ENCODE data around the gene GLB1L.

GLB1L gene

DNA sequence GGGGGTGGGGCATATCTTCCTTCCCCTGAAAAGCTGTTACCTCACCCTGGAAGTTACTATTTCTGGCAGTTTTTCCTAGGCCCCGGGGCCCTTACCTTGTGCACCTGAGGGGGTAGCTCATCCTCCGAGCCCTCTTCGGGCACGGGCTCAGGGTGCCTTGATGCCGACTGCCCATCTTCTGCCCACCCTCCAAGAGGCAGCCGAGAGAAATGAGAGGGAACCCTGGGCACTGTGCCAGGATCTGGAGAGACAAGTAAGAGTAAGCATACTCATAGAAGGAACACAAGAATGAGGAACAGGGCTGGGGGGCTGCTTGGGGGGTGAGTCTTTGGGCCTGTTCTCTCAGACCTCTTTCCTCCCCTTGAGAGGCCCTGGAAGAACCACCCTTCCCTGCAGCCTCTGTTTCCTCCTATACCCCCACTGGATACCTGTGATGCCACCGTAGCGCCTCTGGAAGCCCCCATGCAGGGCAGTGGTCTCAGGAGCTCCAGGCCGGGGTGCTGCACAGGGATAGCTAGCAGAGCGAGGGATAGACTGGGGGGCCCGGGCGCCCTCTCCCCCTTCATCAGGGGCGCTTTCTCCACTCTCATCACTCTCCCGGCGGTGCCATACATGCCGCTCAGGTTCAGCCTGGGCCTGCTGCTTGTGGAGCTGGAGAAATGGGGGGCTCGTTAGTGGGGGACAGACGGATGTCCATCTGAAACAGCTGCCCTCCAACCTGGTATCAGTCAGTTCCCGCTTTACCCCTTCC lies 24.4 kb downstream of the GLB1L start:
- DNase-seq, result no peak

DNA sequence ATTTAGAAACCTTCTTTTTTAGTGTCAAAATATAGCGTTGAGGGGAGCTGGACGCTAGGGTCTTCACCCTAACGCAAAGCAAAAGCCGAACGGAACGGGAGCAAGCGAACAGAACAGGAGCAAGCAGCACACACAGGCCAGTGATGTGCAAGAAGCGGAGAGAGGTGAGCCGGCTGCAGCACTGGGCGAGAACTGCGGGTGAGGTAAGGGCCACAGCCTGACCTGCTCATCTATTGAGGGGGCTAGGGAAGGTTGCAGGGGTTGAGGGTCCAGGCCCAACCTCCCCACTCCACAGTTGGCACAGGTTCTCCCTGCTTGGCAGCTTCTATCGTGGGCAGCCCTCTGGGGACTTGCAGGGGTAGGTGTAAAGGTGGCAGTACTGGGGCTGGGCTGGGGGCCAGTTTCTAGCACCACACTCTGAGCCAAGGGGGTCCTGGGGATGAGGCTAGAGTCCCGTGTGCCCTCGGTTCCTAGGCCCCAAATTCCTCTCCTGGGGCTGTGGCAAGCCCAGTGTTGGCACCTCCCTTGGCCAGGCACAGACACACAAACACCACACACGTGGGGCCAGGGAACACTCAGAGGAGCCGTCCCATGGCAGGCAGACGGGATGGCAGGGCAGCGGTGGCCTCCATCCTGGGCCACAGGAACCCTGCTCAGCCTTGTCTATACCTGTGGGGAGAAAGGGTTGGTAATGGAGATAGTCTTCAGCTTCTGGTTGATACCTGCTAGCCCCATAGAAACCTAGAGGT lies 25.3 kb downstream of the GLB1L start:
- no peak for DNase-seq

DNA sequence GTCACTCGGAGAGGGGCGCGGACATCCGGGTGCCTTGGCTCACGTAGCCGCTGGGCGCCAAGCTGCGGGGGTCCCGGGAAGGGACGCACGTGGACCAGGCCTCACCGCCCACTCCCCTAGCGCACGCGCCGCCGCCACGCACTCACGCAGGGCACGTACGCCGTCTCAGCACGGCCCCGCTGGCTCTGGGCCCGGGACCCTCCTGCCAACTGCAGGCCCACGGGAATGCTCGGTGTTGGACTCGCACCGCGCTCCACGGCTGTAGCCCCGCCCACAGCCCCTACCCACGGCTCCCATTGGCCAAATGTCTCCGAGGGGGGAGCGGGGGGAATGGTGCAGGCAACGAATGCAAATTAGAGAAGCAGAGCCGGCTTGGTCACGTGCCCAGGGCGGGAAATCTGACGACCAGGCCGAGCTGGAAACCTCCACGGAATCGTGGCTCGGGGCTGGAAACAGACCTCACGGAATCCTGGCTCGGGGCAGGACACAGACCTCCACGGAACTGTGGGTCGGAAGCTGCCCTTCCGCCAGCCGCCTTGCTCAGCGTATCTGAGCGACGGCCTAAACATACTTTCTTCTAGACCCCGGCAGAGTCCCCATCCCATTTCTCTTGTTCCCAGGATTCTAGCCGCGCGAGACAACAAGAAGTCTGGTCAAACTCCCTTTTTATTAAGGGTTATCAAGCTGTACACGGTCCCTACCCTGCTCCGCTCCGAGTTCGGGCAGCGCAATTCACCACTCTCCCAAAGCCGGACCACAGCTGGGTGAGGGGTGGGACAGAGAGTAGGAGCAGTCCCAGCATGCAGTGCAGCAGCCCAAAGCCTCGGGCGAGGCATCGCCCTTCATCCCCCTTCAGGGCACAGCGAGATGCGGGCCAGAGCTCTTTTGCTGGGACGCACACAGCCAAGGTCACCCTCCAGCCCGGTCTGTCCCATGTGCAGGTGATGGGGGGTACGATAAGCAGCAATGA lies 26.2 kb downstream of the GLB1L start, which contains the start of gene ABCB6:
Gene ABCB6 (minus strand): TSS at position 227 of the 970 bp plus-strand sequence. CDS start 285 bp downstream, outside the sequence.
- DNase-seq, result peak; percentile 90

DNA sequence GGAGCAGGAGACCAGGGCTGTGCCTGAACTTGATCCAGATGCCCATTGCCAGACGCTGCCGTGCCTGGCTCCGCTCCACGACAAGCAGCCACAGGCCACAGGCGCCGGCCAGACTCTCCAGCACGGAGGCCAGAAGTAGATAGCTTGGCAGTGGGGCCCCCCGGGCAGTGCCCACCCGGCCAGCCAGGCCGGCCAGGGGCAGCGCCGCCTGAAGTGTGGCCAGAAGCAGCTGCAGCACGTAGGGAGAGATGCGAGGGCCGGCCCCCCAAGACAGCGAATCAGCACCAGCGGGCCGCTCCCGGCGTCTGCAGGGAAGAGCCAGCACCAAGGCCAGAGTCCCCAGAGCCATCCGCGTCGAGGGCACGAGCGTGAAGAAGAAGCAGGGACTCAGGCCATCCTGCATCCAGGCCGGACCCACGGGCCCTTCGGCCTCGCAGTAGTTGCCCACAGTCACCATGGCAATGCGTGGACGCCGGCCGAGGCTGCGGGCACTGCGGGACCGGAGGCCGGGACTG lies 27.0 kb downstream of the GLB1L start:
- DNase-seq, result peak; percentile 34

DNA sequence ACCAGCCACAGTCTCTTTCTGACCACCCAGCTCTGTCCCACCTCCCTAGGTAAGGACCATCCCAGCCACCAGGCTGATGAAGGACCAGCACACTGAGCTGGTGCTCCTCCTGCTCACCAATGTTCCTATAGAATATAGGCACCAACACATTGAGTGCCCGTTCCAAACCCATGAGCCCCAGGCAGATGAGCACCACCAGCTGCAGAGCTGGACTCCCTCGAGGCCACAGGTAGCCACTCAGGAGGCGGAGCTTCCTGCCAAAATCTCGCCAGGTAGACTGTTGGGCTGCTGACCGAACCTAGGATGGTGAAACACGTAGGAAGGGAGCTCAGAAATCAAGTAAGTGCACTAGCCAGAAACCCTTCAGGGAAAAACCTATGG lies 28.7 kb downstream of the GLB1L start:
- DNase-seq, result no peak

DNA sequence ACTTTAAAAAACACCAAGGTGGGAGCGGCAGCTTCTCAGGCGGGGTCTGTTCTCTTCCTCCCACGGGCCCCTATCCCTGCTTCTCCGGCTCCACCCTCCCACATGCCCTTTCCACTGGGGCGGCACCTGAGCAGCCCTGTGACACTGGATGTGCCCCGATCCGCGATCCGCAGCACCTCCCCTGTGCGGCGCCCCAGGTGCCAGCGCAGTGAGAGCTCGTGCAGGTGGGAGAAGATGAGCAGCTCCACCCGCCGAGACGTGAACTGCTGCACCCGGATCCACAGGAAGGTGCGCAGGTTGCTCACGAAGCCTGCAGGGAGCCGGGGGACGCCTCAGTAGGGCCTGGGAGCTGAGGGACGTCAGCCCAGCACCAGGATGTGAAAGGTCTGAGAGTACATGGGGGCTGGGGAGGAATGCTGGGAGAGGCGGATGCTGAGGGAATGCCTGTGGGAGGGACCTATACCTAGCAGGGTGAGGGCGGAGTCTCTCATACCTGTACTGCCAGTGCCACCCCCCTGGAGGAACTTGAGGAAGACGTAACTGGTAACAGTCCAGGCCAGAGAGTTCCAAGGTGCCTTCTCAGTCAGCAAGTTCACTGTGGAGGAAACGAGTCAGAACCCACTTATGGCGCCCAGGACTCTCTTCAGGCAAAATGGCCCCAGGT lies 29.2 kb downstream of the GLB1L start:
- no peak for DNase-seq

DNA sequence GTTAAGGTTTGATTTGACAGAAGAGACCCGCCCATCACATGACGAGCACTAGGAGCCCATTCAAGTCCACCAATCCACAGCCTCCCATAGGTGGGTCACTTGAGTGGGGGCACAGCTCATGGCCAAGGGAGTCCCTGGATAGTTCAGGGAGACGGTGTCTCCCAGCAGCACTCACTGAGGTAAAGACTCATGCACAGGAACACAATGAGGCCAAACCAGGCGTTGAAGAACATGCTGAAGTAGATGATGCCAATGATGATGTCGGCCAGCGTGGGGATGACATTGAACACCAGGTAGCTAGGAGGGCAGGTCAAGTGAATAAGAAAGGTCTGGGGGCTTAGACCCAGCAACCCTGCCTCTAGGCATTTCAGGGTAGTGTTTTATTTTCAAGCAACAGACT lies 30.5 kb downstream of the GLB1L start:
- no peak for DNase-seq

DNA sequence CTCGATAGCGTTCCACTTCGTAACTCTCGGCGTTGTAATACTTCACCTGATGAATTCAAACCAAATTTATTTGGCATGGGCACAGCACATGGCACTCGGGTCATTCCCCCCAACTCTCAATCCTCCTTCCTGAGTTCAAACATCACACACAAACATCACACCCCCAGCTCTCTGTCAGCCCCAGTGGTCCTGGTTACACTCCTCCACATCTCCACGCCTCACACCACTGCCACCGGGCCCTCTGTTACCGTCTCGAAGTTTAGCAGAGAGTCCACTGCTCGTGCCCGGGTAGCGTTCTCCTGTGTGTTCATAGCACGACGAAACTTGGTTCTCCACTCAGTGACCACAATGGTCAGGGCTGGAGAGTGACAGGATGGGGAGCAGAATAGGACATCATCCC lies 31.1 kb downstream of the GLB1L start:
- DNase-seq, result no peak

DNA sequence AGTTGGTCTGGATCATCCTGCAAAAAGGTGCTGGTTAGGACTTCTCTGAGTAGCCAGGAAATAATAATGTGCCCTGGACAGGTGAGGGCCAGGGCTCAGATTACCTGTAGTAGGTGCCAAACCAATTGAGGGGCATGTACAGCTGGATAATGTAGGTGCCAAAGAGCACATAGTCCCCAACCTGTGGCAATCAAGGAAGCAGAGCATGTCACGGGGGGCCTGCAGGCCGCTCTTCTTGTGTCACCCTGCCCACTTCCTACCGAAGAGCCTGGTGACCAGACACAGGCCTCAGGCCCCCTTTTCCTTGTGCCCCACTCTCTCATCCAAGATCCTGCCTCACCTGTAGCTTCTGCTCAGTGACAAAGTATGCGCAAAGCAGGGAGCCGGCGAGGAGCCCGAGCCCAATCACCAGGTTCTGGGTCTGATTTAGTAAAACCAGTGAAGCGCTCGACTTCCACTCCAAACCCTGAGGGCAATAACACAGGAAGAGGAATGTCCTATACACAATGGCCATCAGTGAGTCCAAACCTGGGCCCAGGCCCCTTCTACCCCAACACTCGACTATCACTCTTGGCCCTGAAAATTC lies 31.7 kb downstream of the GLB1L start:
- DNase-seq, result no peak

DNA sequence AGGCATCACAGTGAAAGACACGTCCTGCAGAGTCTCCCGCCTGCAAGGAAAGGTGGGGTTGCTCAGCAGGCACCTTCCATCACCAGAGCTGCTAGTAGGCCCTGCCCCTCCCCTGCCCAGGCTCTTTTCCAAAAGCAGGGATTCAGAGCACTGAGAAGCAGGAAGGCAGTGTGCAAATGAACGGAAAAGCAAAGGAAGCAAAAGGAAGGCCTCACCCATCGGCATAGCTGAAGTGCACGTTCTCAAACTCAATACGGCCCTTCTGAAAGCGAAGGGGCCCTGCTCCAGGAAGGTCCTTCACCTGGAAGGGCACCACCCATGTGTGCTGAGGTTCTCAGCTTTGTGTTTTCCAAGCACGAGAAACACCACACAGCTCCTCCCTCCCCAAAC lies 32.2 kb downstream of the GLB1L start:
- no peak for DNase-seq

DNA sequence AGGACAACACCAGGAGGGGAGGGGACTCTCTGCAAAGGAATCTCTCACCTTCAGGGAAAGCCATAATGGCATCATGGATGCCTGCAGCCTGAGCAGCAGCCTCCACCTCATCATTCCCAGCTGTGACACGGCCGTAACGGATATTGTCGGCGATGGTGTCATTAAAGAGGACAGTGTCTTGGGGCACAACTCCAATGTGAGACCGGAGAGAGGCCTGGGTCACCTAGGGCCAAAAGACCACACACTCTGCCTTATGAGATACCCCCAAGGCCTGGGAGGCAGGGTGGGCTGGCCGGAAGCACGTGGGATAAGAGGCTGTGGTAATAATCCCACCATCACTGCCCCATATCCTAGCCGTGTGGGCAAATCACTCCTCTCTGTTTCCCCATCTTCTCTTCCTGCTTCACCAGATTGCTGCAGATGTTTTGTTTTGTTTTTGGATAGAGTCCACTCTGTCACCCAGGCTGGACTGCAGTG lies 34.3 kb downstream of the GLB1L start:
- DNase-seq, result no peak

DNA sequence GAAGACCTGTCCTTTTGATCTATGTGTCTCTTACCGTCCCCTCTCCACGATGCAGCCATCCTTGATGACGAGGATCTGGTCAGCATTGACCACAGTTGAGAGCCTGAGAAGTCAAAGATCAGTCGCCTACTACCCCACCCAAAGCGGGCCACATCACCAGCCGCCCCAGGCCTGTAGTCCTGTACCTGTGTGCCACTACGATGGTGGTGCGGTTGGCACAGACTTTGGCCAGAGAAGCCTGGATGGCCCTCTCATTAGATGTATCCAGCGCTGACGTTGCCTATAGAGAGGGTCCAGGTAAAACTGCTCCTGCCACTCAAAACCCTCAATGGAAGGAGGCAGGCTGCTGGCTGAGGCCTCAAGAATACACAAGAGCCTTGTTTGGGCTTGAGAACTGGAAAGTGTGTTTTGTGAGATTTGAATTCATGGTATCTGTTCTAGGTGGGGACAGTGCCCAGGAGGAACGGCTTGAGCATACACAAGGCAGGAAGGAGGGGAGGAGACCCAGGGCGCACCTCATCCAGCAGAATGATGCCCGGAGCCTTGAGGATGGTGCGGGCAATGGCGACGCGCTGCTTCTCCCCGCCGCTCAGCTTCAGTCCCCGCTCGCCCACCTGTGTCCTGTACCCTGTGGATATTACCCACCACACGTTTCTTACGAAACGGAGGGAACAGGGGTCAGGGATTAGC lies 34.9 kb downstream of the GLB1L start:
- no peak for DNase-seq

DNA sequence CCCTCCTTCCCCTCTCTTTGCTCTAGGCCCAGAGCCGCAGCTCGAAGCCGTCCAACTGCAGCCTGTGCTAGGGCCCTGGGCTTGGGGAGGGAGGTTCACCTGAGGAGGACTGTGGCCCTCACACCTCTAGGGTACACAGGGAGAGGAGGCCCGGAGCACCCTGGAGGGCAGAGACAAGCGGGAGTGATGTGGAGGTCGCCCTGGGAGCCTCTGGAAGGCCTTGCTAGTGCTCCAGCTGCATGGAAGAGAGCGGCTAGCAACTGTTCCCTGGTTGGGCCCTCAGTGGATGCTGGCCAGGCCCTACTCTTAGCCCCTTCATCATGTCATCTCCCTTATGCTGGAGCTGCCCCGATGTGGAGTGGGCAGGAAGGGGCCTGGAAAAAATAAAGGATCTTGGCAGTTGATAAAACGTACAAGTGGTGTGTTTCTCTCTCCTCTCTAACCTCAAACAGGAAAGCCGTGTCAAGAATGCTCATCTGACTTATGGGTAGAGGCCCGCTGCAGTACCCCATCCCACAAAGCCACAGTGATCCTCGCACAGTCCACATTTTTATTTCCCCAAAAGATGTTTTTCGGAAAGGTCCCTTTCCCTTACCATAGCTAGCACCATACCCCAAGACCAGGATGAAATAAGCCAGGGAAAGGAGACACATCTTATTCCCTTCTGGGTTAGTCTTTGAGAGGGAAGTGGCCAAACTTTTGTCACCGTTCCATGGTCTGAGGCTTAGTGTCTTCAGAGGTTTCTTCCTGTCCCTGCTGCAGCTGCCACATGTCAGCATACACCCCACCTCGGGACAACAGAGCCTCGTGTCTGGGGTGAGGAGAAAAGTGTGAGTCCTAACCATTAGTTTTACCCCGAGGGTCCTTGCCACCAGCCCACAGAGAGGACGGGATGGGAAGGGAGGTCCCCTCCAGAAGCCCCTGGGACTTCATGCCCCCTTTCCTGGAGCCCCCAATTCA lies 35.7 kb downstream of the GLB1L start:
- no peak for DNase-seq

DNA sequence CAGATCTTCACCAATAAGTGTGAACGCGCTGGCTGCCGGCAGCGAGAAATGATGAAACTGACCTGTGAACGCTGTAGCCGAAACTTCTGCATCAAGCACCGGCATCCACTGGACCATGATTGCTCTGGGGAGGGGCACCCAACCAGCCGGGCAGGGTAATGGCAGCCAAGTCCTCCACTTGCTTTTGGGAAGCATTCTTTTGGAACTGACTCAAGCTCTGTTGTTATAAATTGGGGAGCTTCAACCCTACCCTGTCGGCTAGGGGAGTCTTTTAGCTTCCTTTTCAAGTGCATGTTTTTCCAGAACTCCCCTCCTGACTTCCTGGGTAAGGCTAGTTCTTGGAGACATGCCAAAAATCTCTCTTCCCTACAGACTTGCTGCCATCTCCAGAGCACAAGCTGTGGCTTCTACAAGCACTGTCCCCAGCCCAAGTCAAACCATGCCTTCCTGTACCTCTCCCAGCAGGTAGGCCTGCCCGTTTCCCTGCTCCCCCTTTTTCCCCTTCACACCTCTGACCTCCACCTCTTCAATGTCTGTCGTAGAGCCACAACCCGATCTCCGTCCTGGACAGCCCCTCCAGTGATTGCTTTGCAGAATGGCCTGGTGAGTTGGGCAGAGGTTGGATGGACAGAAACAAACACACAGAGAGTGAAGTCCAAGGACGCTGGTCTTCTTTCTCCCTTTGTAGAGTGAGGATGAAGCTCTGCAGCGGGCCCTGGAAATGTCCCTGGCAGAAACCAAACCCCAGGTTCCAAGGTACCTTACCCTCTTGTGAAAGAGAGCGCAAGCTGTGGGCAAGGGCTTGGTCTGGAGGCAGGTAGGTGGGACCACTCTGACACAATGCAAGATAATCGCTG lies 37.1 kb downstream of the GLB1L start:
- DNase-seq, result no peak

DNA sequence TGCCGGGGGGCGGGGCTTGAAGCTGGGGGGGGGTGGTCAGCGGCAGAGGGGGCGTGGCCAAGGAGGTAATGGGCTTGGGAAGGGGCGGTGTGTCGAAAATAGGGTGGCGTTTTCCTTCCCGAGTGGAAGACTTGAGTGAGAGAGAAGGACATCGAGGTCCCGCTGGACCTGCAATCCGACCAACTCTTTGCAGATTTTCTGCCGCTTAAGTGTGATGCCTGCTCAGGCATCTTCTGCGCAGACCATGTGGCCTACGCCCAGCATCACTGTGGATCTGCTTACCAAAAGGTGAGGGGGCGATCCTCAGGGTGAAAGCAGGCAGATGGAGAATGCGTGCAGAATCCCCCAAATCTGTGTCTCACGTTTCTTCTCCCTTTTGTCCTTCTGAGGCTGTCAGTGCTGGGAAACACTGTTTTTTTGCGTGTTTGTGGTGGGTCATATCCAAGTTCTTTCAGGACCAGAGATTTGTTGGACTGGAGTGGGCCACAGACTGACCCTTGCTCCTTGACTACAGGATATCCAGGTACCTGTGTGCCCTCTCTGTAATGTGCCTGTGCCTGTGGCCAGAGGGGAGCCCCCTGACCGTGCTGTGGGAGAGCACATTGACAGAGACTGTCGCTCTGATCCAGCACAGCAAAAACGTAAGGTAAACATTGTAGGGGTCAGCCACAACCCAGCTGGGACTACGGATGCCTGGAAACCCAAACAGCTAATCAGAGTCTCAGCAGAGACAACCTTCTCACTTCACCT lies 37.9 kb downstream of the GLB1L start:
- DNase-seq, result no peak

DNA sequence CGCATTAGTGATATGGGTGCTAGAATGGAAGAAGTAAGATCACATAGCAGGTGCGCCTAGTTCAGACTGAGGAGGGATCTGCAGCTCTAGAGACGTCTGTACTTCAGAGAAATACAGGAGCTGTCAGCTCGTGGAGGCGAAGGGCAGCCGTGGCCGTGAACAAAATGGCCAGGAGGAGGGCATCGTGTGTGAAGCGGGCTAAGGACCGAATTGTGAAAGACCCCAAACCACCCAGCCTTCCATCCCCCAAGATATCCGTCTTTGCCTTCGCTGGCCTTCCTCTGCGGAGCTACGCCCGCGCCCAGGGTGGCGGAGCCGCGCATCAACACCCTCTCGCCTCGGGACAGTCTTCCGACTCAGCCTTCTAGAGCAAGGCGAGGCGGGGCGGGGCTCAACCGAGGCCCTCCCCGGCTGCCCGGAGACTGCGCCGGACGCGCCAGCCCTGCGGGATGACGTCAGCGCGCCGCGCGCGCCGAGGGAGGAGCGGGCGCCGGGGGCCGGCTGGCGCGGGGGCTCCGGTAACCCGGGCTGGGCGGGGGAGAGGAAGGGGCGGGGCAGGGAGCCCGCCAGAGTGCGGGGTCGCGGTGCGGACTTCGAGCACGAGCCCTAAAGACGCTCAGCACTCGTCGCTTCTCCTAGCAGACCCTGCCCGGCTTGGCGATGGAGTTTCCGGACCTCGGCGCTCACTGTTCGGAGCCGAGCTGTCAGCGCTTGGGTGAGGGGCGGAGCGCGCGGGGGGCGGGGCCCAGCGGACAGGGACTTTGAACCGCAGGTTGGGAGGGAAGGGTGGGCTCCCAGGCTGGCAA lies 38.7 kb downstream of the GLB1L start, which contains the start of gene ZFAND2B:
Gene ZFAND2B (plus strand): TSS at position 455 of the 806 bp plus-strand sequence. CDS start 206 bp downstream, at position 661.
- DNase-seq, result peak; percentile 94

DNA sequence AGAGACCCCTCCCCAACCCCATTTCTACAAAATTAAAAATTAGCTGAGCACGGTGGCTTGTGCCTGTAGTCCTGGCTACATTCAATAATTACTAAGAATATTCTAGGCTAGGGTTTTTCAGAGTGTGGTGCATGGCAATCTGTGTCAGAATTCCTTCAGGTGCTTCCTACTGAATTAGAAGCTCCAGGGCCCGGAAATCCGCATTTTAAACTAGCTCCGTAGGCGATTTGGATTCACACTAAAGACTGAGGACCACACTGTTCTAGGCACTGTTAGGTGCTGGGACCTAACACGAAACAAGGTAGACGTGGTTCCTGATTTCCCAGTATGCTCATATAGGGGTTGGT lies 39.3 kb downstream of the GLB1L start:
- DNase-seq, result no peak
